Neural cell (in vitro differentiated cells): ENCODE measurements around the gene FHOD3. TPM values are rescaled to one million over a fixed set of nuclear protein-coding genes. Genes with fewer than 3 reads are reported as not detected.

ENCODE experiments used
- H2AFZ ChIP-seq: fragments of 200-600, 300-800 bp; sonication (generic), shearing (Covaris generic); 2 replicates; pipeline ENCODE4 v1.6.0; 2014; ENCODE audit warnings: low read depth, mild to moderate bottlenecking, antibody characterized with exemption, low read length, moderate library complexity
- H3F3A ChIP-seq: fragments of 200-600 bp; shearing (Covaris generic); 2 replicates; pipeline ENCODE4 v1.6.1; 2016; ENCODE audit warnings: mild to moderate bottlenecking, moderate library complexity, mixed read lengths, antibody characterized with exemption, low read length; ENCODE audit not compliant: insufficient read depth, poor library complexity, severe bottlenecking
- H3K27ac ChIP-seq: fragments of 200-600, 300-800 bp; sonication (generic), shearing (Covaris generic); 2 replicates; pipeline ENCODE4 v1.5.1; 2014; ENCODE audit warnings: mild to moderate bottlenecking, low read length, moderate library complexity
- H3K27me3 ChIP-seq: fragments of 300-800, 200-600 bp; sonication (generic), shearing (Covaris generic); 2 replicates; pipeline ENCODE4 v1.6.0; 2014; ENCODE audit warnings: mild to moderate bottlenecking, low read depth, low read length, moderate library complexity; ENCODE audit not compliant: insufficient read depth
- H3K36me3 ChIP-seq: fragments of 300-800, 200-600 bp; sonication (generic), shearing (Covaris generic); 2 replicates; pipeline ENCODE4 v1.5.1; 2014; ENCODE audit warnings: mild to moderate bottlenecking, antibody characterized with exemption, low read length, moderate library complexity; ENCODE audit not compliant: insufficient read depth
- H3K4me2 ChIP-seq: fragments of 300-800, 200-600 bp; sonication (generic), shearing (Covaris generic); 2 replicates; pipeline ENCODE4 v1.6.0; 2014; ENCODE audit warnings: mild to moderate bottlenecking, low read length
- H3K4me3 ChIP-seq: fragments of 300-800, 200-600 bp; sonication (generic), shearing (Covaris generic); 2 replicates; pipeline ENCODE4 v1.5.1; 2014; ENCODE audit warnings: mild to moderate bottlenecking, low read length, moderate library complexity
- H3K79me2 ChIP-seq: fragments of 200-600 bp; shearing (Covaris generic); replicated peaks from 2 replicates; pipeline ENCODE4 v1.6.0; 2014; ENCODE audit warnings: mild to moderate bottlenecking, low read length, moderate library complexity; ENCODE audit not compliant: insufficient read depth
- H3K9ac ChIP-seq: fragments of 300-800, 200-600 bp; sonication (generic), shearing (Covaris generic); 2 replicates; pipeline ENCODE4 v1.6.1; 2016; ENCODE audit warnings: mild to moderate bottlenecking, low read length, mixed read lengths
- H3K9me2 ChIP-seq: fragments of 200-600 bp; shearing (Covaris generic); 2 replicates; pipeline ENCODE4 v1.6.1; 2016; ENCODE audit warnings: mild to moderate bottlenecking, low read length, mixed read lengths; ENCODE audit not compliant: insufficient read depth
- H3K9me3 ChIP-seq: fragments of 200-600, 300-800 bp; sonication (generic), shearing (Covaris generic); 2 replicates; pipeline ENCODE4 v1.6.1; 2016; ENCODE audit warnings: mild to moderate bottlenecking, mixed run types, low read length, moderate library complexity, mixed read lengths
- H4K20me1 ChIP-seq: fragments of 200-600 bp; shearing (Covaris generic); 2 replicates; pipeline ENCODE4 v1.6.1; 2016; ENCODE audit warnings: mild to moderate bottlenecking, mixed run types; ENCODE audit not compliant: insufficient read depth
- EP300 ChIP-seq: fragments of 450-650 bp; conservative IDR thresholded peaks from 2 replicates; pipeline ENCODE4 v1.6.1; 2014; ENCODE audit warnings: antibody characterized with exemption, mild to moderate bottlenecking, moderate library complexity; ENCODE audit not compliant: poor library complexity, severe bottlenecking
- EZH2 ChIP-seq: fragments of 200-600, 300-800 bp; shearing (Covaris generic), sonication (generic); IDR thresholded peaks from 2 replicates; pipeline ENCODE4 v1.6.1; 2014; ENCODE audit warnings: antibody characterized with exemption, low read length, borderline replicate concordance, mild to moderate bottlenecking; ENCODE audit not compliant: insufficient read depth, poor library complexity, severe bottlenecking
- MXI1 ChIP-seq: fragments of 450-650 bp; conservative IDR thresholded peaks from 2 replicates; pipeline ENCODE4 v1.6.1; 2014; ENCODE audit warnings: antibody characterized with exemption, mild to moderate bottlenecking; ENCODE audit not compliant: poor library complexity, severe bottlenecking
- POLR2AphosphoS5 ChIP-seq: IDR thresholded peaks from 2 replicates; pipeline ENCODE4 v1.6.1; 2012
- RAD21 ChIP-seq: fragments of 450-650 bp; conservative IDR thresholded peaks from 2 replicates; pipeline ENCODE4 v1.6.1; 2014; ENCODE audit warnings: antibody characterized with exemption, mild to moderate bottlenecking, moderate library complexity
- SMC3 ChIP-seq: fragments of 450-650 bp; conservative IDR thresholded peaks from 2 replicates; pipeline ENCODE4 v1.6.1; 2014; ENCODE audit warnings: antibody characterized with exemption, mild to moderate bottlenecking, moderate library complexity; ENCODE audit not compliant: poor library complexity
- TAF1 ChIP-seq: IDR thresholded peaks from 2 replicates; pipeline ENCODE4 v1.6.1; 2012; ENCODE audit warnings: low read depth
- polyA plus RNA-seq: library from polyadenylated mRNA; depleted of rRNA; stranded (reverse); fragments of >200 nt; gene quantifications from 2 replicates; pipeline ENCODE4 v1.2.3, GENCODE V29; 2014
- TF ChIP-seq, protein P1 (sequence below): fragments of 450-650 bp; IDR thresholded peaks from 2 replicates; pipeline ENCODE4 v1.5.1; 2014; ENCODE audit warnings: antibody characterized with exemption, mild to moderate bottlenecking, moderate library complexity; ENCODE audit not compliant: poor library complexity, severe bottlenecking
- TF ChIP-seq, protein P2 (sequence below): IDR thresholded peaks from 2 replicates; pipeline ENCODE4 v1.6.1; 2012; ENCODE audit warnings: borderline replicate concordance

Gene FHOD3
- polyA plus RNA-seq, 1 donor from 2014 or later, result 19.4 TPM

DNA sequence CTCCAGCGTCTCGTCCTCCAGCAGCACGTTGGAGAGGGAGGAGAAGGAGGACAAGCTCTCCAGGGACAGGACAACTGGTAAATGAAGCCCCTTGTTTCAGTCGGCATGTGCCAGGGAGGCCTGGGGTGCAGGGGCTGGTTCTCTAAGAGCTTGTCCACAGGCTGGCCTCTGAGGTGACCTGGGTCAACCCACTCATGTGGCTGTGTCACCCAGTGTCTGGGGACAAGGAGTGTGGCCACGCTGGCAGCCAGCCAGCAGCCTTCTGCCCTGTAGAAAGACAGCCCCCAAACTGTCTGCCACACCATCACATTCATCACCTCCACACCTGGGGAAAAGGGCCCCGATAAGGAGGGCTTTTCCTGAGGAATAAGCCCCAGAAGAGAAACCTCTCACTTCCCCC, 411.8 kb downstream of the FHOD3 start:
- Histone ChIP-seq H2AFZ (no peak overlapping the region), H3K4me3 (no peak overlapping the region), H4K20me1 (no peaks in the 10 kb centered on the region), H3K9ac (no peak overlapping the region), H3F3A (no peaks in the 10 kb centered on the region), H3K9me3 (no peaks in the 10 kb centered on the region), H3K27me3 (no peaks in the 10 kb centered on the region), H3K9me2 (no peaks in the 10 kb centered on the region), H3K27ac (no peak overlapping the region), H3K79me2 (no peaks in the 10 kb centered on the region), H3K4me2 (no peak overlapping the region), H3K36me3 (no peaks in the 10 kb centered on the region)
- TF ChIP-seq, protein P1, sequence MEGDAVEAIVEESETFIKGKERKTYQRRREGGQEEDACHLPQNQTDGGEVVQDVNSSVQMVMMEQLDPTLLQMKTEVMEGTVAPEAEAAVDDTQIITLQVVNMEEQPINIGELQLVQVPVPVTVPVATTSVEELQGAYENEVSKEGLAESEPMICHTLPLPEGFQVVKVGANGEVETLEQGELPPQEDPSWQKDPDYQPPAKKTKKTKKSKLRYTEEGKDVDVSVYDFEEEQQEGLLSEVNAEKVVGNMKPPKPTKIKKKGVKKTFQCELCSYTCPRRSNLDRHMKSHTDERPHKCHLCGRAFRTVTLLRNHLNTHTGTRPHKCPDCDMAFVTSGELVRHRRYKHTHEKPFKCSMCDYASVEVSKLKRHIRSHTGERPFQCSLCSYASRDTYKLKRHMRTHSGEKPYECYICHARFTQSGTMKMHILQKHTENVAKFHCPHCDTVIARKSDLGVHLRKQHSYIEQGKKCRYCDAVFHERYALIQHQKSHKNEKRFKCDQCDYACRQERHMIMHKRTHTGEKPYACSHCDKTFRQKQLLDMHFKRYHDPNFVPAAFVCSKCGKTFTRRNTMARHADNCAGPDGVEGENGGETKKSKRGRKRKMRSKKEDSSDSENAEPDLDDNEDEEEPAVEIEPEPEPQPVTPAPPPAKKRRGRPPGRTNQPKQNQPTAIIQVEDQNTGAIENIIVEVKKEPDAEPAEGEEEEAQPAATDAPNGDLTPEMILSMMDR, result no peak
- no peak for TF ChIP-seq POLR2AphosphoS5
- no peak for TF ChIP-seq EP300
- TF ChIP-seq MXI1, result no peak
- no peak for TF ChIP-seq RAD21
- TF ChIP-seq EZH2, result no peak

DNA sequence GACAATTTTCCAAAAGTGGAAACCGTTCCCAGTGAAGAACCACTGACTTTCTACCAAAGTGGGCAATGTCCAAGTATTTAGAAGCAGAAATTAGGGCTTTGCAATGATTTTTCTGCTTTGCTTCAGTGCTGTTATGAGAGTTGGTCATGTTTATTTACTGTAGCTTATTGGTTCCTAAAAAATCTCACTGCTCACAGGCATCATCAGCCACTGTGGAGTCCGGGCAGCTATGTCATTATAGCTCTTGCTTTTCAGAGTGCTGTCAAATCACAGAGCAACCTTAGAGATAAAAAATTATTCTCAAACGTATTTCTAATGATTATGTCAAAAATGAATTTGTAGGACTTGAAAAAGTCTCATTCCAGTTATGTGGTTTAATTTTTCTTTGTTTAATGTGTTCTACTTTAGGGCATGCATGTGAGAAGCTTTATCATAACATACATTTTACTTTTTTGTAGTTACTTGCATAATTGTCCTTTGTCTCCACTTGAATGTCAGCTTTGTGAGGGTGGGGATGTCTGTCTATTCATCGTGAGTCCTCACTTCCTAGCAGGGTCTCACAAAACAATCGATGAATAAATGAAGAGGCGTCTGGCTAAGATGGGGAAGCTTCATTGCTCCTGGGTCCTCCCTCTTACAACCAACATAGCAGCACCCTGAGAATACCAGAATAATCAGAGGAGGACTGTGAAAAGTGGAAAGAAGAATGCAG, 413.7 kb downstream of the FHOD3 start:
- no peaks in the 10 kb centered on the region for H3K9me3 ChIP-seq
- no peak overlapping the region for H3K4me2 ChIP-seq
- H3K27ac ChIP-seq, result peak overlapping the region; percentile 14
- no peak overlapping the region for H3K4me3 ChIP-seq
- no peaks in the 10 kb centered on the region for H4K20me1 ChIP-seq
- H3K9ac ChIP-seq, result no peak overlapping the region
- H2AFZ ChIP-seq, result no peak overlapping the region
- TF ChIP-seq EZH2 (no peak), POLR2AphosphoS5 (no peak), RAD21 (no peak), EP300 (no peak), MXI1 (no peak), SMC3 (no peak), TAF1 (no peak)
- TF ChIP-seq, protein P1, result no peak
- TF ChIP-seq, protein P2, sequence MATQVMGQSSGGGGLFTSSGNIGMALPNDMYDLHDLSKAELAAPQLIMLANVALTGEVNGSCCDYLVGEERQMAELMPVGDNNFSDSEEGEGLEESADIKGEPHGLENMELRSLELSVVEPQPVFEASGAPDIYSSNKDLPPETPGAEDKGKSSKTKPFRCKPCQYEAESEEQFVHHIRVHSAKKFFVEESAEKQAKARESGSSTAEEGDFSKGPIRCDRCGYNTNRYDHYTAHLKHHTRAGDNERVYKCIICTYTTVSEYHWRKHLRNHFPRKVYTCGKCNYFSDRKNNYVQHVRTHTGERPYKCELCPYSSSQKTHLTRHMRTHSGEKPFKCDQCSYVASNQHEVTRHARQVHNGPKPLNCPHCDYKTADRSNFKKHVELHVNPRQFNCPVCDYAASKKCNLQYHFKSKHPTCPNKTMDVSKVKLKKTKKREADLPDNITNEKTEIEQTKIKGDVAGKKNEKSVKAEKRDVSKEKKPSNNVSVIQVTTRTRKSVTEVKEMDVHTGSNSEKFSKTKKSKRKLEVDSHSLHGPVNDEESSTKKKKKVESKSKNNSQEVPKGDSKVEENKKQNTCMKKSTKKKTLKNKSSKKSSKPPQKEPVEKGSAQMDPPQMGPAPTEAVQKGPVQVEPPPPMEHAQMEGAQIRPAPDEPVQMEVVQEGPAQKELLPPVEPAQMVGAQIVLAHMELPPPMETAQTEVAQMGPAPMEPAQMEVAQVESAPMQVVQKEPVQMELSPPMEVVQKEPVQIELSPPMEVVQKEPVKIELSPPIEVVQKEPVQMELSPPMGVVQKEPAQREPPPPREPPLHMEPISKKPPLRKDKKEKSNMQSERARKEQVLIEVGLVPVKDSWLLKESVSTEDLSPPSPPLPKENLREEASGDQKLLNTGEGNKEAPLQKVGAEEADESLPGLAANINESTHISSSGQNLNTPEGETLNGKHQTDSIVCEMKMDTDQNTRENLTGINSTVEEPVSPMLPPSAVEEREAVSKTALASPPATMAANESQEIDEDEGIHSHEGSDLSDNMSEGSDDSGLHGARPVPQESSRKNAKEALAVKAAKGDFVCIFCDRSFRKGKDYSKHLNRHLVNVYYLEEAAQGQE, result no peak
- H3K9me2 ChIP-seq, result no peaks in the 10 kb centered on the region
- no peaks in the 10 kb centered on the region for H3K36me3 ChIP-seq
- no peaks in the 10 kb centered on the region for H3K79me2 ChIP-seq
- H3K27me3 ChIP-seq, result no peaks in the 10 kb centered on the region
- no peaks in the 10 kb centered on the region for H3F3A ChIP-seq
